Fibroblast of lung (primary cell): ENCODE data around the gene AKAP12. TPM values are rescaled to one million over a fixed set of nuclear protein-coding genes. Genes with fewer than 3 reads are reported as not detected.

Source experiments
- DNase-seq, 2 donors: peaks; one replicate each; pipeline versions ENCODE4 v3.0.0 to v3.0.0-alpha.2; 2010; ENCODE audit warnings: low read depth in 2 of 2
- H2AFZ ChIP-seq: 2 replicates; pipeline ENCODE4 v1.5.1; 2012; ENCODE audit warnings: low read length, control low read depth, inconsistent platforms
- H3K27ac ChIP-seq: 2 replicates; pipeline ENCODE4 v1.5.1; 2011; ENCODE audit warnings: low read length, control low read depth; ENCODE audit not compliant: insufficient read depth
- H3K27me3 ChIP-seq: 2 replicates; pipeline ENCODE4 v1.5.1; 2011; ENCODE audit warnings: mild to moderate bottlenecking, low read length; ENCODE audit not compliant: control insufficient read depth, insufficient read depth
- H3K36me3 ChIP-seq: 2 replicates; pipeline ENCODE4 v1.5.1; 2011; ENCODE audit warnings: low read length; ENCODE audit not compliant: control insufficient read depth, insufficient read depth
- H3K4me1 ChIP-seq: 2 replicates; pipeline ENCODE4 v1.5.1; 2011; ENCODE audit warnings: low read length; ENCODE audit not compliant: control insufficient read depth, insufficient read depth; ENCODE audit errors: extremely low read depth
- H3K4me2 ChIP-seq: 2 replicates; pipeline ENCODE4 v1.5.1; 2011; ENCODE audit warnings: low read length, control low read depth; ENCODE audit not compliant: insufficient read depth; ENCODE audit errors: extremely low read depth
- H3K4me3 ChIP-seq, 4 experiments: fragments of 200-600 bp in 1 of 4; sonication (generic) in 1 of 4; replicated peaks in 1 of 4; 2 replicates each; pipeline ENCODE4 v1.5.1; 2011 to 2016; ENCODE audit warnings: low read length in 4 of 4, low read depth in 3 of 4, mild to moderate bottlenecking in 3 of 4, control low read depth in 2 of 4, inconsistent platforms in 1 of 4, mixed read lengths in 1 of 4; ENCODE audit not compliant: insufficient read depth in 1 of 4; ENCODE audit errors: control extremely low read depth in 1 of 4
- H3K79me2 ChIP-seq: 2 replicates; pipeline ENCODE4 v1.5.1; 2012; ENCODE audit warnings: mild to moderate bottlenecking, low read length, inconsistent platforms; ENCODE audit not compliant: control insufficient read depth, insufficient read depth
- H3K9ac ChIP-seq: 2 replicates; pipeline ENCODE4 v1.5.1; 2011; ENCODE audit warnings: mild to moderate bottlenecking, low read length, control low read depth; ENCODE audit not compliant: insufficient read depth
- H3K9me3 ChIP-seq: 2 replicates; pipeline ENCODE4 v1.5.1; 2012; ENCODE audit warnings: low read depth, low read length; ENCODE audit not compliant: control insufficient read depth, insufficient read depth
- H4K20me1 ChIP-seq: 2 replicates; pipeline ENCODE4 v1.5.1; 2011; ENCODE audit warnings: low read length; ENCODE audit not compliant: control insufficient read depth, insufficient read depth; ENCODE audit errors: extremely low read depth
- CTCF ChIP-seq, 2 donors: IDR thresholded peaks in 1 of 2; conservative IDR thresholded peaks in 1 of 2; 1 replicate in 1 of 2; 2 replicates in 1 of 2; pipeline ENCODE4 v1.5.1; 2011 to 2012; ENCODE audit warnings: low read length in 2 of 2, control low read depth in 1 of 2, inconsistent platforms in 1 of 2, low read depth in 1 of 2, mild to moderate bottlenecking in 1 of 2
- EZH2 ChIP-seq: IDR thresholded peaks from 2 replicates; pipeline ENCODE4 v1.5.1; 2012; ENCODE audit warnings: low read length, control low read depth, mild to moderate bottlenecking; ENCODE audit errors: missing control alignments
- polyA plus RNA-seq, 2 donors: library from polyadenylated mRNA; depleted of rRNA in 1 of 2; stranded (reverse) in 1 of 2; unstranded in 1 of 2; fragments of >200 nt; gene quantifications; 2 replicates each; pipeline ENCODE4 v1.2.1, GENCODE V29; 2011 to 2012; ENCODE audit warnings: missing spikeins in 1 of 2
- total RNA-seq: library from RNA; depleted of rRNA; stranded (reverse); fragments of >200 nt; gene quantifications from 2 replicates; pipeline ENCODE4 v1.2.1, GENCODE V29; 2014

Gene AKAP12
- total and polyA plus RNA-seq, 2 donors (not counting 1 experiment from before 2014, with no cell fraction given) = 68.5 to 133 TPM

DNA sequence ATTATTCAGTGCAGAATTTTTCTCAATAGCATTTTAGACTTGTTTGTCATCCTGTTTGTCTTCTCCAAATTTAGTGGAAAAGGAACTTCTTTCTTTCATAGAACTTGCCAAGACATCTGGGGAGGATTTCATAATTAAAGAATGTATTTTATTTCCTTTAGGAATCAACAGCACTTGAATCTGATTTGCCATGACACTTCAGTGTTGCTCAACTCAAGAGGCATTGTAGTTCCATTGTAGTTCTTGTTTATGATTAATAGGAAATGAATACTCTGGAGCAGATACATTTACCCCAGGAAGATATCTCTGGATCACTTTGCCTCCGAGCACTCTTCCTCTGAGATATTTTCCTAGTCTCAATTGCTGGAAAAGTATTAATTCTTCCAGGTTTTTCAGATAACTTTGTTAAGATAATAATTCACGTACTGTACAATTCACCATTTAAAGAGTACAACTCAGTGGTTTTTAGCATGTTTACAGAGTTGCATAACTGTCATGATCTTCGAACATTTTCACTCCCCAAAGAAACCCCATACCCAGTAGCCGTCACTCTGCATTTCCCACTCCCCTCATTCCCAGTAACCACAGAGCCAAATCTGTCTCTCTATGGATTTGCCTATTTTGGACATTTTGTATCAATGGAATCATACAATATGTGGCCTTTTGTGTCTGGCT is 29.7 kb downstream of the AKAP12 start:
- no peak overlapping the region for H2AFZ ChIP-seq
- H3K4me2 ChIP-seq = no peak overlapping the region
- peak; percentile 68 to 83 for DNase-seq
- H3K27ac ChIP-seq = no peak overlapping the region
- H3K9me3 ChIP-seq = no peaks in the 10 kb centered on the region
- H3K4me3 ChIP-seq = no peak overlapping the region
- no peaks in the 10 kb centered on the region for H4K20me1 ChIP-seq
- no peak overlapping the region for H3K9ac ChIP-seq
- no peaks in the 10 kb centered on the region for H3K27me3 ChIP-seq
- TF ChIP-seq EZH2 (no peak), CTCF (conservative IDR thresholded peaks at IDR 0.05 in 1 of 2, IDR thresholded peaks at IDR 0.05 in 1 of 2; ENCODE audit: low read depth in 1 of 2, low read length in 2 of 2) (no peak)
- no peaks in the 10 kb centered on the region for H3K36me3 ChIP-seq
- H3K79me2 ChIP-seq = no peaks in the 10 kb centered on the region
- peaks cover 5% of the 10 kb centered on the region for H3K4me1 ChIP-seq

- no peak overlapping the region for H3K4me3 ChIP-seq
- no peaks in the 10 kb centered on the region for H3K27me3 ChIP-seq
- H3K9ac ChIP-seq = no peak overlapping the region
- no peak for DNase-seq
- H4K20me1 ChIP-seq = no peaks in the 10 kb centered on the region
- no peak overlapping the region for H3K27ac ChIP-seq
- no peaks in the 10 kb centered on the region for H3K9me3 ChIP-seq
- no peaks in the 10 kb centered on the region for H3K79me2 ChIP-seq
- TF ChIP-seq EZH2 (no peak), CTCF (conservative IDR thresholded peaks at IDR 0.05 in 1 of 2, IDR thresholded peaks at IDR 0.05 in 1 of 2; ENCODE audit: low read depth in 1 of 2, low read length in 2 of 2) (no peak)
- no peak overlapping the region for H2AFZ ChIP-seq
- no peak overlapping the region for H3K4me2 ChIP-seq
- no peaks in the 10 kb centered on the region for H3K36me3 ChIP-seq
- H3K4me1 ChIP-seq = no peaks in the 10 kb centered on the region
Measured at GRCh38 chr6:151275121-151275520, 35.4 kb downstream of the AKAP12 start.

DNA sequence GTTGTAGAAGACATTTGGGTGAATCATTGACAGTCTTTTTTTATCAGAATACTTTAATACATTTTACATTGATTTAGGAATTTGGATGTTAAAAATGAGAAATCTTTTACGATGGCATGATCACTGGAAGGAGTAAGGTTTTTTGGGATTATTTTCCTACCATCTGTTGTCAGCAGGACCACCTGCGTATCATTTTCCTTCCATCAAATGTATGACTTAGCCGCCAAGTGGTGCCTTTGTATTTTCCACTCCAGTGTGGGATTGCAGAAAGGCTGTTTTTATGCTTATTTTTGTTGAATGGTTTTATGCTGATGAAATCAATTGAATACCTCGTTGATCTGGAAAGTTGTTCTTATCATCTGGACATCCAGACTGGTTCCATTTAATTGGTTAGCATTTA is 35.8 kb downstream of the AKAP12 start:
- no peak overlapping the region for H3K4me2 ChIP-seq
- no peak overlapping the region for H3K27ac ChIP-seq
- H3K9ac ChIP-seq = no peak overlapping the region

More for the DNA sequence above, 35.8 kb downstream of the AKAP12 start:
- H4K20me1 ChIP-seq = no peaks in the 10 kb centered on the region
- H3K27me3 ChIP-seq = no peaks in the 10 kb centered on the region
- DNase-seq = no peak
- H3K36me3 ChIP-seq = no peaks in the 10 kb centered on the region
- H2AFZ ChIP-seq = no peak overlapping the region
- H3K9me3 ChIP-seq = no peaks in the 10 kb centered on the region
- H3K4me3 ChIP-seq = no peak overlapping the region
- H3K4me1 ChIP-seq = no peaks in the 10 kb centered on the region
- H3K79me2 ChIP-seq = no peaks in the 10 kb centered on the region
- TF ChIP-seq CTCF (conservative IDR thresholded peaks at IDR 0.05 in 1 of 2, IDR thresholded peaks at IDR 0.05 in 1 of 2; ENCODE audit: low read depth in 1 of 2, low read length in 2 of 2) (no peak), EZH2 (no peak)
